GM21737 (cell line): ENCODE data around the gene PDYN.

Source experiments
- ATAC-seq: cut with Tn5 transposase; IDR thresholded peaks from one replicate; pipeline ENCODE4 v1.9.1; 2021; ENCODE audit warnings: mild to moderate bottlenecking, moderate library complexity; ENCODE audit not compliant: unreplicated experiment

PDYN gene

GRCh38 chr20:1995531-1996310 lies 1.9 kb upstream of the PDYN start:
- no peak for ATAC-seq

DNA sequence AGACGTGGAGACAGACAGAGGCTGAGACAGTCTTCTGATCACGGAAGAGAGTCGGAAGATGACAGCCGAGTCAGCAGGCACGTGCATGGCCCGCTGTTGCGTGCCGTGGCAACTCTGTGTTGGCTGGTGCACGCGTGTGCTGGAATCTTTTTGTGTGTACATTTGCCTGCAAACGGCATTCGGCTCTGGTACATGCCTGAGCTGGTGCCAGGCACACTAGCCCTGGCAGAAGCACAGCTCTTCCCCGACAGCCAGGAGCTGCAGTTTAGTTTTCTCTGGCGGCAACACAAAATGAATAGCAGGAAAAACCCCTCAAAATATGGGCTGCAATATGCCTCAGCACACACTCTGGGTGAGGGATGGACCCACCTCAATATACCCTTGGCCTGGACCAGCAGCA lies 769 bp upstream of the PDYN start:
- ATAC-seq, result no peak

DNA sequence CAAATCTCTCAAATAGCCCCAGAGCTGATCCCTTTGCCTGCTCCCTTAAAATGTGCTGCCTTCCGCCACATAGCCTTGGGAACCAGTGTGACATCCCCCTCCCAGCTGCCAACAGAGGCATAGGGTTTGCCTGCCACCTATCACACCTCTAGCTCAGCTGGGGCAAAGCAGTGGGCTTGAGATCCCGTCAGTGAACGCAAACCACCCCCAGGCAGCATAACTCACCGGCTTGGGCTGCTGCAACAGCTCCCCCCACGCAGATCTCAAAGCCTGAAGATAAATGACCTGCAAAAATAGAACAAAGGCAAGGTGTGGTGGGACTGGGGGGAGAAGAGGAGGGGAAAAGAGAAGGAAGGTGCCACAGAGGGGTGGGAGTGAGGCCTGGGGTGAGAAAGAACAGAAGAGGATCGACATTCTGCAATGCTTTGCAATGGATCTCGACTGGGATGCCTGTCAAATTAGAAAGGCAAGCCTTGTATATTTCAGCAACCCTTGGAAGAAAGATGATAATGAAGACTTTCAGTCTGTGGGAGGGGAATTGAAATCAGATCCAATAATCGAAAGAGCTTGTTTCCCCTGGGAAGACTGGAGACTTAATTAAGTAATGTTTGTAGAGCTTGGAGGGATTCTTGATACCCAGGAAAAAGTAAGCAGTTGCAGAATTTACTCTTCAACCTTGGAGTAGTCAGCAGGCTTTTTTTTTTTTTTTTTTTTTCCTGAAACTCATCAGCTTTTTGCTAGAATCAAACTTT lies 1.3 kb downstream of the PDYN start:
- ATAC-seq, result no peak

- no peak for ATAC-seq
Observed at GRCh38 chr20:1987826-1988225, 6.0 kb downstream of the PDYN start.

GRCh38 chr20:1983301-1983700 lies 10.6 kb downstream of the PDYN start:
- no peak for ATAC-seq

- no peak for ATAC-seq
Observed at GRCh38 chr20:1982686-1983085, 11.2 kb downstream of the PDYN start.

GRCh38 chr20:1979106-1979778 lies 14.6 kb downstream of the PDYN start:
- ATAC-seq, result no peak

DNA sequence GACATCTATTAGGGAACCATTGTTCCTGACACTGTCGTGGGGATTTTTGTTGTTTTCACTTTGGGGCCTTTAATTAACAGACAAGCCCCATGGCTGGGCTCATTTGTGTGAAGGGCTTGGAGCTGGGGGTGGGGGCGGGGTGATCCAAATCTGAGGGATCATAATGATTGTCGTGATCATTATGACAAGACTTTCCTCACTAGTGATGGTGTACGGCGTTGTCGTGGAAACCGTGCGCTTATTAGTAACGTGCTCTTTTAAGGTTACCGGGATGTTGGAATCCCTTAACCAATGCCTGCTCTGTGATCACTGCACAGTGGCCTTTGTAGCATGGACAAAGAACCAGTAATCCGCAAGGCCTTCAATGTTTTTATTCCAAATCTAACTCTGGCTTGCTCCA lies 18.6 kb downstream of the PDYN start:
- ATAC-seq, result no peak

GRCh38 chr20:1973601-1974440 lies 20.0 kb downstream of the PDYN start:
- no peak for ATAC-seq

DNA sequence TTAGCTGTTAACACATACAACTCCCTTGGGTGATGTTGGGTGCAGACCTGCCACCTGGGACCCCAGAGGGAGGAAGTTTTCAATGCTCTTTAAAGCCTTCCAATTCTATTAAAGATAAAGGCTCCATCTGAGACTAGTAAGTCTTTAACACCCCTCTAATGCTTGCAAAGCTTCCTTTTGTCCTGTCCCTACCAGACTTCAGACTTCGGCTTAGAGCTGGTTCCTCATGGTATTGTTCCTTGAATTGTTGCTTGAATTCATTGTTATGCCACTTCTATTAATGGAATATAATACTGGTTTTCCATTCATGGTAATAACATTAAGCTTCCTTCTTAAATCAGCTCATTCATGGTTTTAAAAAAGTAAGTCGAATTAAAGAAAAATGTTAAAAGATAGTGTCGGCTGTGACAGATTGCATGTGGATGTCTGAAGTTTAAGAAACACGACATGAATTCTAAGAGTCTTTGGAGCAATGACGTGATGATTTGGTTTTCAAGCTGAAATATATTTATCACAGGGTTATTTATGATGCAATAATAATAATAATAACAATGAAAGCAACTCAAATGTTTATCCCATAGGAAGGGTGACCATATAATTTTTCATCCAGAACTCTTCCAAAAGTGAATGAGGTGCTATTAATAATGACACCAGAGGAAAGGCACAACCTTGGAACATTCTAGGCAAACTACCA lies 21.8 kb downstream of the PDYN start:
- no peak for ATAC-seq

DNA sequence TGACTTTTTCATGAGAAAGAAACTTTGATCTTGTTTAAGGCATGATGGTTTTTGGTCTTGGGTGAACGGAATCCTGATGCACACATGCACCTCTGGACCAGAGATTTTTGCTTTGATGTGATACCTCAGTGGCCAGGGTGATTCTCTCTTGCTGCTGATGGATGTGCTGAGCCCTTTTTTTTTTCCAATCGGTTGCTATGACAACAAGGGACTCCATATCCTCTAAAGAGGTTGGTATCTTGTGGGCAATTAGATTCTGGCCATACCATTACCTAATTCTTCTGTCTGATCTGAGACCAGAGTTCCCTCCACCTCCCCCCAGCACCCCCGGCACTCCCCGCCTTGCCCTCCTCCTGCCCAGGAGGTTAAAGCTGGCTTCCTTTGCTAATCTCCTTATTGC lies 24.9 kb downstream of the PDYN start:
- no peak for ATAC-seq

DNA sequence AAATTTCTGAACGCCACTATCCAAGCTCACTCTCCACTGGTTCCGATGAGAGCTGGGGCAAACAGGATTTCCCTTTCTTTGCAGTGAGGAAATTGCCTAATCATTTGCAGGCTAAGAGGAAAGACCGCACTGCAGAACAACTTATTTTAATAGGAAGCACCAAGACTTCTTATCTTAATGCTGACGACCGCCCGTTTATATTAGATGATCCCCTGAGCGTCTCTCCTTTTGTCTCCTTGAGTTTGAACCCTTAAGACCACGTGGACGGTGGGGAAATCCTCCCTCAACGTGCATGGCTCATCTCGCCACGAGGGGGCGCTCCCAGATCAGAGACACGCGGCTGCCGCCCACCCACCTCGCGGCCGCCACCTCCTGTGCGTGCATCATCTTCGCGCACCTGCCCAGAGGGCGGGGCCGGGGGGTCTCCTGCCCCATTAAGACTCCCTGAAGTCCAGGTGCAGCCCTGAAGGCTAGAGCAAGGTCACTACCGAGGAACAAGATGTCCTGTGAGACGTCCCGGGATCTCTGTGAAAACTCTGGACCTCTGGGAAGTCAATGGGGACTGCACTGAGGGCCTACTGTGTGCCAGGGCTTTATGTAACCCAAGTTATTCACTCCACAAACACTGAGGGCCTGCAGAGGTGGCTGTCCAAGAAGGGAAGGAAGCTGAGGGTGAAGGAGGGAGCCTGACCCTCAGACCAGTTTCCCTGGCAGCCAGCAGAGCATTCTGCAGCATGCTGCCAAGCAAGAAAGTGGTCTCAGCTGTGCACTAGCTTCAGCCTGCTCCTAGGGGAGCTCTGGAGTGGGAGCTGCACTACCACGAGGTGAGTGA lies 28.1 kb downstream of the PDYN start:
- no peak for ATAC-seq

- no peak for ATAC-seq
Observed at GRCh38 chr20:1964659-1965405, 29.0 kb downstream of the PDYN start.

GRCh38 chr20:1964061-1964460 lies 29.8 kb downstream of the PDYN start:
- no peak for ATAC-seq

GRCh38 chr20:1961374-1961773 lies 32.5 kb downstream of the PDYN start:
- ATAC-seq, result no peak

- ATAC-seq, result no peak
Observed at GRCh38 chr20:1959156-1959555, 34.7 kb downstream of the PDYN start.

DNA sequence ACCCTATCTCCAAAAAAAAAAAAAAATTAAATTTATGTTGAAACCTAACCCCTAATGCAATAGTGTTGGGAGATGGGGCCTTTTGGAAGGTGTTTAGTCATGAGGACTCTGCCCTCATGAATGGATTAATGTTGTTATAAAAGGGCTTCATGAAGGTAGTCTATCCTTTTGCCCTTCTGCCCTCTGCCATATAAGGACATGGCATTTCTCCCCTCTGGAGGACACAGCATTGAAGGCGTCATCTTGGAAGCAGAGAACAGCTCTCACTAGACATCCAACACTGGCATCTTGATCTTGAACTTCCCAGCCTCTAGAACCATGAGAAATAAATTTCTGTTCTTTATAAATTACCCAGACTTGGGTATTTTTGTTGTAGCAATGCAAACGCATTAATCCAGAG lies 35.4 kb downstream of the PDYN start:
- ATAC-seq, result no peak

- ATAC-seq, result no peak
Observed at GRCh38 chr20:1955217-1955616, 38.6 kb downstream of the PDYN start.

DNA sequence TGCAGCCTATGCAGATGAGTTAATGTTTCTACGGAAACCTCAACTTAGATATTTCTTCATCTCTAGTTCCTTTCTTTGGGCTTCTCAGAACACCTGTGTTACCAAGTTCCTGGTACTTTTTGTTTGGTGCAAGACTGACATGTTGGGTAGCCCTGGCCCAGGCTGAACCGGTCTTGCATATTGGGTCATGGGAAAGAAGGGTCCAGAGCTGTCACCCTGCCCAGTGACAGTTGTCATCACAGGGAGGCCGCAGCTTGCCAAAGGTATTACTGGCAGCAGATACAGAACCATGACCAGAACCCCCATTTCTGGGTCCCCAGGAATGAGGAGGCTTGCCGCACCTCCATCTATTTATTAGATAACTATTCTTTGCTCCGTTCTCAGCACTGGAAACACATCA lies 40.2 kb downstream of the PDYN start:
- no peak for ATAC-seq
